DND-41 (cell line): ENCODE data around the gene OR1L8.

Experiments used
- EZH2 ChIP-seq: IDR thresholded peaks from 3 replicates; pipeline ENCODE4 v1.6.1; 2012; ENCODE audit warnings: borderline replicate concordance, low read depth, mild to moderate bottlenecking, moderate library complexity, low read length, inconsistent platforms; ENCODE audit not compliant: severe bottlenecking
- TF ChIP-seq, protein P1 (sequence below): IDR thresholded peaks from 2 replicates; pipeline ENCODE4 v1.5.1; 2012; ENCODE audit warnings: borderline replicate concordance, low read length, moderate library complexity, mild to moderate bottlenecking; ENCODE audit not compliant: poor library complexity, severe bottlenecking; ENCODE audit errors: extremely low read depth

DNA sequence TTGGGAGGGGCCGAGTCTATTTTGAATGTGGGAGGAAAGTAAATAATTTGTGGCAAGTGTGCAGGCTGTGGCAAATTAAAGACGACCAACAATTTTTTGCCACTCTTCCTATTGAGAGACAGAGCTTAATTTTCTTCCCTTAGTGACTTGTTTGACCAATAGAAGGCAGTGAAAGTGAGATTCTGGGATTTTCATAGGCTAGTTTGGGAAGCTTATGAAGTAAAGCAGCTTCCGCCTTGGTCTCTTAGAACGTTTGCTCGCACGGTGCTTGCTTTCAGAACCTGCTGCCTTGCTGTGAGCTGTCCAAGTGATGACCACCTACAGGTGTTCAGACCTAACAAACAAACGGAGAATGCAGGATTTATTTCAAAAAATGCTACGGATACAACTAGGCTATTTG is 37.0 kb downstream of the OR1L8 start:
- TF ChIP-seq, protein P1, sequence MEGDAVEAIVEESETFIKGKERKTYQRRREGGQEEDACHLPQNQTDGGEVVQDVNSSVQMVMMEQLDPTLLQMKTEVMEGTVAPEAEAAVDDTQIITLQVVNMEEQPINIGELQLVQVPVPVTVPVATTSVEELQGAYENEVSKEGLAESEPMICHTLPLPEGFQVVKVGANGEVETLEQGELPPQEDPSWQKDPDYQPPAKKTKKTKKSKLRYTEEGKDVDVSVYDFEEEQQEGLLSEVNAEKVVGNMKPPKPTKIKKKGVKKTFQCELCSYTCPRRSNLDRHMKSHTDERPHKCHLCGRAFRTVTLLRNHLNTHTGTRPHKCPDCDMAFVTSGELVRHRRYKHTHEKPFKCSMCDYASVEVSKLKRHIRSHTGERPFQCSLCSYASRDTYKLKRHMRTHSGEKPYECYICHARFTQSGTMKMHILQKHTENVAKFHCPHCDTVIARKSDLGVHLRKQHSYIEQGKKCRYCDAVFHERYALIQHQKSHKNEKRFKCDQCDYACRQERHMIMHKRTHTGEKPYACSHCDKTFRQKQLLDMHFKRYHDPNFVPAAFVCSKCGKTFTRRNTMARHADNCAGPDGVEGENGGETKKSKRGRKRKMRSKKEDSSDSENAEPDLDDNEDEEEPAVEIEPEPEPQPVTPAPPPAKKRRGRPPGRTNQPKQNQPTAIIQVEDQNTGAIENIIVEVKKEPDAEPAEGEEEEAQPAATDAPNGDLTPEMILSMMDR: no peak
- no peak for TF ChIP-seq EZH2
